GM23248 (cell line): ENCODE results near the gene CDH11.

Experiments
- EZH2 ChIP-seq: fragments of 200-600 bp; sonication (generic); IDR thresholded peaks from 2 replicates; pipeline ENCODE4 v1.6.1; 2018; ENCODE audit warnings: antibody characterized with exemption, mild to moderate bottlenecking; ENCODE audit not compliant: insufficient read depth, poor library complexity, severe bottlenecking
- EZH2phosphoT487 ChIP-seq: fragments of 200-600 bp; sonication (generic); IDR thresholded peaks from 2 replicates; pipeline ENCODE4 v1.6.1; 2018; ENCODE audit warnings: antibody characterized with exemption, moderate library complexity, mild to moderate bottlenecking, low read depth; ENCODE audit not compliant: insufficient read depth

DNA sequence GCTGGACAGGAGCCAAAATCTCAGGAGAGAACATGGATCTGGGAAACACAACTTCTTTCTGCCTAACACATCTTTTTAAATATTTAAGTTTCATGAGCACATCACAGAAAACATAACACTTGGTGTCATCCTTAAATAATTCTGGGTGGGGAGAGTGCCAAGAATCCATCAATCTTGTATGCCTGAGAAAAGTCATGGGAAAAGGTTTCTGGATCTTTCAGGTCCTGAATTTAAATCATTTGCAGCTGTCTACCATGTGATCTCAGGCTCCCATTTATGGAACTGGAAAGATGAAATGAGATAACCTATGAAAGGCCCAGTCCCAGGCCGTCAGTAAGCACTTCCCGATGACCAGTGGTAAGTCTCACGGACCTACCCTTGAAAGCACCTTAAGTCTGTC, 15.1 kb downstream of the CDH11 start:
- TF ChIP-seq EZH2 (no peak), EZH2phosphoT487 (no peak)
